ENCODE results near the gene THPO.

The THPO gene

DNA sequence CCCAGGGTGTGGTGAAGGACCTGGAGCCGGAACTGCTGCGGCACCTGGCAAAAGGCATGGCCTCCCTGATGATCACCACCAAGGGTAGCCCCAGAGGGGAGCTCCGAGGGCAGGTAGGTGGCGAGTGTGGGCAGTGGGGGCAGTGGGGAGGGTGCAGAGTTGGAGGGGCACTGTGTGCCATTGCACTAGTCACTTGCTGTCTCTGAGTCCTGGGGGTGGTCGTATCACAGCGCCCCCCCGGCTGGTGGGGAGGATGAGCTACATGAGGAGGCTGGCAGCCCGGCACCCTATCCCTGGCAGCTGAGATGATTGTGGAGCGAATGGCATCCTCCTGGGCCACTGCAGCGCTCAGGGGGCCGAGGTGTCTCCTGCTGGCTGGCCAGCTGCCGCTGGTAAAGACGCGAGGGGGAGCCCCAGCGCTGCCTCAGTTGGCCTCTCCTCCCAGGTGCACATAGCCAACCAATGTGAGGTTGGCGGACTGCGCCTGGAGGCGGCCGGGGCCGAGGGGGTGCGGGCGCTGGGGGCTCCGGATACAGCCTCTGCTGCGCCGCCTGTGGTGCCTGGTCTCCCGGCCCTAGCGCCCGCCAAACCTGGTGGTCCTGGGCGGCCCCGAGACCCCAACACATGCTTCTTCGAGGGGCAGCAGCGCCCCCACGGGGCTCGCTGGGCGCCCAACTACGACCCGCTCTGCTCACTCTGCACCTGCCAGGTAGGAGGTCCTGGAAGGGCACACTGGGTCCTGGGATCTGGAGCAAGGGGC lies 8.2 kb upstream of the THPO start:
- DNase-seq (ENCODE audit: extremely low spot score) = no peak
- POLR2A ChIA-PET = no interaction called here
- no peak for TF ChIP-seq CTCF (IDR thresholded peaks at IDR 0.05; ENCODE audit: control extremely low read depth, extremely low read depth, low read depth, missing control alignments)
- CTCF ChIA-PET = interaction anchor here (1.1 to 6.8 kb wide), 2 partner anchors 11 to 14 kb away, joined by 3 to 34 read pairs; no protein-coding TSS in a partner anchor

DNA sequence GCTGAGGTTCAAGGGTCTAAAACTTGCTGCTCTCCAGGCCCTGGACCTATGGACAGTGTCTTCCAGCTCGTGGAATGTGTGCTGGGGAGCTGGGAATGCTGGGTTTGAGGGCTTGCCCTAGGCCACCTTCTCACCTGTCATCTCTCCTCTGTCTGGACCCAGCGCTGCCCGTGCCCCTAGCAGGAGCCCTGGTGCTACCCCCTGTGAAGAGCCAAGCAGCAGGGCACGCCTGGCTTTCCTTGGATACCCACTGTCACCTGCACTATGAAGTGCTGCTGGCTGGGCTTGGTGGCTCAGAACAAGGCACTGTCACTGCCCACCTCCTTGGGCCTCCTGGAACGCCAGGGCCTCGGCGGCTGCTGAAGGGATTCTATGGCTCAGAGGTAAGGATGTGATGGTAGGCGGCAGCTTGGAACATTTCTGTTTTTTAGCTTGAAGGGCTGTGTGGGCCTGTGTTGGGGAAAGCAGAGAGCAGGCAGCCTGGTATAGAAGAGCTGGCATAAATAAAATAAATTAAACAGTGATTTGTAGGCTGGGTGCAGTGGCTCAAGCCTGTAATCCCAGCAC lies 6.9 kb upstream of the THPO start:
- POLR2A ChIA-PET = no interaction called here
- CTCF ChIA-PET = interaction anchor here (0.7 to 6.8 kb wide), 4 partner anchors 9 to 129 kb away, joined by 3 to 34 read pairs (median 4); no protein-coding TSS in a partner anchor
- no peak for TF ChIP-seq CTCF (IDR thresholded peaks at IDR 0.05; ENCODE audit: control extremely low read depth, extremely low read depth, low read depth, missing control alignments)
- DNase-seq (ENCODE audit: extremely low spot score) = no peak

- TF ChIP-seq CTCF (IDR thresholded peaks at IDR 0.05; ENCODE audit: control extremely low read depth, extremely low read depth, low read depth, missing control alignments) = no peak
- CTCF ChIA-PET = interaction anchor here (0.7 to 6.8 kb wide), 4 partner anchors 9 to 130 kb away, joined by 3 to 34 read pairs (median 4); no protein-coding TSS in a partner anchor
- DNase-seq (ENCODE audit: extremely low spot score) = no peak
- POLR2A ChIA-PET = no interaction called here
These were observed 6.3 kb upstream of the THPO start for GRCh38 chr3:184384342-184384741.

DNA sequence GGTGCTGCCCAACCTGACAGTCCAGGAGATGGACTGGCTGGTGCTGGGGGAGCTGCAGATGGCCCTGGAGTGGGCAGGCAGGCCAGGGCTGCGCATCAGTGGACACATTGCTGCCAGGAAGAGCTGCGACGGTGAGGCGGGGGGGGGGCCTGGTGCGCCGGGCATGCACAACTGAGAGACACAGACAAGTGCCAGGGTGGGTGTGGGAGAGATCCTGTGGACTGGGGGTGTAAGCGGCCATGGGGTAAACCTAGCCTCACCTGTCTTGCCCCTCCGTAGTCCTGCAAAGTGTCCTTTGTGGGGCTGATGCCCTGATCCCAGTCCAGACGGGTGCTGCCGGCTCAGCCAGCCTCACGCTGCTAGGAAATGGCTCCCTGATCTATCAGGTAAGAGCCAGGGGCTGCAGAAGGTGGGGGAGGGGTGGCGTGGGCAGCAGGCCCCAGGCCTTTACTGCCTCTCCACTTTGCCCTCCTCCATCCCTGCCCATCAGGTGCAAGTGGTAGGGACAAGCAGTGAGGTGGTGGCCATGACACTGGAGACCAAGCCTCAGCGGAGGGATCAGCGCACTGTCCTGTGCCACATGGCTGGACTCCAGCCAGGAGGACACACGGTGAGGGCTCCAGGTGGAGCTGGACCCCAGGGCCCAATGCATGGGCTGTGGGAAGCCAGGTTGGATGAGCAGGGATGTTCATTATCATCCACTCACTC lies 5.2 kb upstream of the THPO start:
- ChIA-PET CTCF (interaction anchor here (1.8 to 6.8 kb wide), 2 partner anchors 9 to 11 kb away, joined by 4 to 34 read pairs; no protein-coding TSS in a partner anchor), POLR2A (no interaction called here)
- TF ChIP-seq CTCF (IDR thresholded peaks at IDR 0.05; ENCODE audit: control extremely low read depth, extremely low read depth, low read depth, missing control alignments) = no peak
- DNase-seq (ENCODE audit: extremely low spot score) = no peak

GRCh38 chr3:184382326-184383032 lies 4.5 kb upstream of the THPO start:
- ChIA-PET CTCF (interaction anchor here (1.7 to 6.8 kb wide), 2 partner anchors 10 to 14 kb away, joined by 5 to 34 read pairs; no protein-coding TSS in a partner anchor), POLR2A (no interaction called here)
- no peak for DNase-seq (ENCODE audit: extremely low spot score)
- no peak for TF ChIP-seq CTCF (IDR thresholded peaks at IDR 0.05; ENCODE audit: control extremely low read depth, extremely low read depth, low read depth, missing control alignments)

Measured in GM10248 (cell line).